Upper lobe of left lung (tissue), 6 donors: Measurements from ENCODE around the gene FNTB. TPM values are rescaled to one million over a fixed set of nuclear protein-coding genes. Genes with fewer than 3 reads are reported as not detected.

ENCODE experiments used
- ATAC-seq, 2 donors: fragments of 200-7000 bp; cut with Tn5 transposase; one replicate each; pipeline ENCODE4 v1.9.1; 2022; ENCODE audit warnings: mild to moderate bottlenecking in 2 of 2, moderate library complexity in 2 of 2; ENCODE audit not compliant: low FRiP score in 2 of 2
- DNase-seq, 2 donors: peaks; one replicate each; pipeline ENCODE4 v3.0.0-alpha.2; 2019 to 2020
- H3K27ac ChIP-seq, 4 donors: fragments of 200-600 bp; sonication (generic); one replicate each; pipeline ENCODE4 v1.5.1; 2016 to 2019
- H3K27me3 ChIP-seq, 4 donors: fragments of 200-600 bp; sonication (generic); one replicate each; pipeline ENCODE4 v1.5.1; 2017 to 2019
- H3K36me3 ChIP-seq, 4 donors: fragments of 200-600 bp; sonication (generic); one replicate each; pipeline ENCODE4 v1.5.1; 2016 to 2019
- H3K4me1 ChIP-seq, 4 donors: fragments of 200-600 bp; sonication (generic); one replicate each; pipeline ENCODE4 v1.5.1; 2018 to 2019
- H3K4me3 ChIP-seq, 4 donors: fragments of 200-600 bp; sonication (generic); one replicate each; pipeline ENCODE4 v1.5.1; 2017 to 2019; ENCODE audit warnings: mild to moderate bottlenecking in 2 of 4, moderate library complexity in 1 of 4
- H3K9me3 ChIP-seq, 4 donors: fragments of 200-600 bp; sonication (generic); one replicate each; pipeline ENCODE4 v1.5.1; 2018 to 2019
- CTCF ChIP-seq, 6 experiments: fragments of 450-650 bp in 4 of 6; fragments of 200-600 bp in 2 of 6; sonication (generic) in 2 of 6; IDR thresholded peaks; one replicate each; pipeline ENCODE4 v1.5.1; 2016 to 2019; ENCODE audit warnings: antibody characterized with exemption in 6 of 6
- EP300 ChIP-seq, 4 donors: sonication (generic); formaldehyde crosslinking; IDR thresholded peaks; one replicate each; pipeline ENCODE4 v1.5.1; 2017; ENCODE audit warnings: antibody characterized with exemption in 4 of 4, control low read depth in 2 of 4
- POLR2A ChIP-seq, 4 donors: fragments of 450-650 bp; IDR thresholded peaks; one replicate each; pipeline ENCODE4 v1.5.1; 2016 to 2017; ENCODE audit warnings: antibody characterized with exemption in 4 of 4, mild to moderate bottlenecking in 2 of 4
- POLR2AphosphoS5 ChIP-seq, 2 donors: sonication (generic); formaldehyde crosslinking; IDR thresholded peaks; one replicate each; pipeline ENCODE4 v1.5.1; 2017; ENCODE audit warnings: antibody characterized with exemption in 2 of 2
- WGBS, 2 donors: methylation state at CpG; one replicate each; pipeline ENCODE4 v1.1.5; 2017 to 2018; 5-methylcytosine and 5-hydroxymethylcytosine counted together
- total RNA-seq, 6 donors: library from RNA; depleted of rRNA in 4 of 6; stranded (reverse); fragments of >200 nt in 4 of 6; gene quantifications; one replicate each; pipeline versions ENCODE4 v1.1.0 to v1.2.1, GENCODE V29; 2016 to 2021
- donor health status: DM: no; HTN: no; CAD: no; lungs with moderate emphysema.
- donor health status: DM: no; HTN: yes; CAD: no; lungs with severe emphysema.

Gene FNTB
- total RNA-seq, 6 donors from 2014 or later = 9.5 to 30.1 (median 16.0) TPM

GRCh38 chr14:64987438-64987767, 708 bp downstream of the FNTB start:
- no peaks in the 10 kb centered on the region for H3K36me3 ChIP-seq
- TF ChIP-seq POLR2AphosphoS5 (IDR thresholded peaks at IDR 0.05) (no peak), CTCF (IDR thresholded peaks at IDR 0.05) (no peak), EP300 (IDR thresholded peaks at IDR 0.05) (no peak), POLR2A (IDR thresholded peaks at IDR 0.05) (no peak)
- H3K9me3 ChIP-seq = no peaks in the 10 kb centered on the region
- WGBS, 2 donors = 2% methylated on average over 6 to 8 of the region's 8 CpGs
- no peak for DNase-seq
- H3K27me3 ChIP-seq = no peaks in the 10 kb centered on the region
- H3K4me3 ChIP-seq = peak overlapping the region; percentile 63 to 90 (median 72)
- peak overlapping the region; percentile 75 to 92 (median 84) for H3K27ac ChIP-seq
- no peak for ATAC-seq
- peaks cover 16 to 28% (median 23%) of the 10 kb centered on the region in 4 donors for H3K4me1 ChIP-seq

- H3K9me3 ChIP-seq = no peaks in the 10 kb centered on the region
- no peak for DNase-seq
- H3K27me3 ChIP-seq = no peaks in the 10 kb centered on the region
- H3K27ac ChIP-seq = no peak overlapping the region
- H3K36me3 ChIP-seq = no peaks in the 10 kb centered on the region
- WGBS, 2 donors = 43 to 63% methylated on average over 3 of the region's 3 CpGs
- H3K4me3 ChIP-seq = no peak overlapping the region
- no peak for ATAC-seq
- peaks cover 16 to 36% (median 31%) of the 10 kb centered on the region in 4 donors for H3K4me1 ChIP-seq
- TF ChIP-seq POLR2AphosphoS5 (IDR thresholded peaks at IDR 0.05) (no peak), EP300 (IDR thresholded peaks at IDR 0.05) (no peak), CTCF (IDR thresholded peaks at IDR 0.05) (no peak), POLR2A (IDR thresholded peaks at IDR 0.05) (no peak)
Observed at GRCh38 chr14:64990296-64990695, 3.6 kb downstream of the FNTB start.

GRCh38 chr14:64990939-64991338, 4.2 kb downstream of the FNTB start:
- WGBS, 2 donors = 96 to 97% methylated on average over 4 of the region's 4 CpGs
- H3K27ac ChIP-seq = no peak overlapping the region
- DNase-seq (no peak), ATAC-seq (no peak)
- H3K36me3 ChIP-seq = no peaks in the 10 kb centered on the region
- no peaks in the 10 kb centered on the region for H3K27me3 ChIP-seq
- H3K4me3 ChIP-seq = no peak overlapping the region
- peaks cover 16 to 36% (median 31%) of the 10 kb centered on the region in 4 donors for H3K4me1 ChIP-seq
- TF ChIP-seq POLR2A (IDR thresholded peaks at IDR 0.05) = no peak
- no peak for TF ChIP-seq EP300 (IDR thresholded peaks at IDR 0.05)
- no peak for TF ChIP-seq POLR2AphosphoS5 (IDR thresholded peaks at IDR 0.05)
- no peaks in the 10 kb centered on the region for H3K9me3 ChIP-seq

- Histone ChIP-seq H3K36me3 (no peaks in the 10 kb centered on the region), H3K27me3 (no peaks in the 10 kb centered on the region), H3K9me3 (no peaks in the 10 kb centered on the region), H3K27ac (peak overlapping the region in 3 of 4 donors; percentile 63 to 73 (median 68)), H3K4me3 (no peak overlapping the region), H3K4me1 (peaks cover 11 to 30% (median 24%) of the 10 kb centered on the region in 4 donors)
- DNase-seq (peak in 1 of 2 donors; percentile 54), ATAC-seq (no peak)
- 53 to 60% methylated on average over 5 of the region's 5 CpGs for WGBS, 2 donors
- no peak for TF ChIP-seq POLR2AphosphoS5 (IDR thresholded peaks at IDR 0.05)
Observed at GRCh38 chr14:64992328-64992885, 5.7 kb downstream of the FNTB start.

GRCh38 chr14:64993266-64993930, 6.7 kb downstream of the FNTB start:
- Histone ChIP-seq H3K36me3 (no peaks in the 10 kb centered on the region), H3K9me3 (no peaks in the 10 kb centered on the region), H3K4me1 (peaks cover 2 to 22% (median 15%) of the 10 kb centered on the region in 4 donors), H3K27me3 (no peaks in the 10 kb centered on the region), H3K27ac (peak overlapping the region; percentile 36 to 73 (median 66)), H3K4me3 (no peak overlapping the region)
- DNase-seq = no peak
- TF ChIP-seq EP300 (IDR thresholded peaks at IDR 0.05) = no peak
- TF ChIP-seq POLR2A (IDR thresholded peaks at IDR 0.05) = no peak
- no peak for TF ChIP-seq POLR2AphosphoS5 (IDR thresholded peaks at IDR 0.05)
- no peak for TF ChIP-seq CTCF (IDR thresholded peaks at IDR 0.05)
- 92 to 98% methylated on average over 3 of the region's 3 CpGs for WGBS, 2 donors
- ATAC-seq = no peak
